NCI-H187 (cell line): ENCODE data around the gene MYH14.

Source experiments
- DNase-seq, 2 experiments: peaks; one replicate each; lab custom pipeline; 2025; lab: John Stamatoyannopoulos, UW

MYH14 gene

DNA sequence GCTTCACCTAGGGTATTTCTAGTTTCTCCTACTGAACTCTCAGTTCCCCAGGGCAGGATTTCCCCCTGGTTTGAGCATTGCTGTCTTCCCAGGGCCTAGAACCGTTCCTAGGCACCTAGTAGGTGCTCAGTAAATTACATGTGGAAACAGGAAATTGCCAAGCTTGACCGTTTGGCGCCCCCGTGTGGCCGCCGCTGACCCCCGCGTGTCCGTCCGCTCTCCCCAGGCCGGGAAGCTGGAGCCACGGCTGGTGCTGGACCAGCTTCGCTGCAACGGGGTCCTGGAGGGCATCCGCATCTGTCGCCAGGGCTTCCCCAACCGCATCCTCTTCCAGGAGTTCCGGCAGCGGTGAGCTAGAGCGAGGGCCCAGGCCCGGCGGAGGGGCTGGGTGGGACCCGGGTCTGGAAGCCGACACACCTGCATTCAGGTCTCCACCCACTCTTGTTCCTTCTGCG, 55.5 kb downstream of the MYH14 start:
- no peak for DNase-seq

DNA sequence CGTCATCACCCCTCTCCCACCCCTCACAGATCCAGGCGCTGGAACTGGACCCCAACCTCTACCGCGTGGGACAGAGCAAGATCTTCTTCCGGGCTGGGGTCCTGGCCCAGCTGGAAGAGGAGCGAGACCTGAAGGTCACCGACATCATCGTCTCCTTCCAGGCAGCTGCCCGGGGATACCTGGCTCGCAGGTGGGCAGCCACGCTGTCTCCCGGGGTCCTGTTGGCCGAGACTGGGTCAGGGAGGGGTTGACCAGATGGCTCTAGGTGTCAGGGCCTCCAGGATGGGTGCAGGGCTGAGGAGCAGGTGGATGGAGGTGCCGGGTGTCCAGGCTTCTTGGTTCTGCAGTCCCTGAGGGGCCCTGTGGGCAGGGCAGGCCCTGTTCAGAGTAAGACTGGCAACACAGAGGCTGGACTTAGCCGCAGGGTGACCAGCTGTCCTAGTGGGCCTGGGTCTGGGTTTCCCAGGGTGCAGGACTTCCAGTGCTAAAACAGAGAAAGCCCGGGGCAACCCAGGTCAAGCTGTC, 58.1 kb downstream of the MYH14 start:
- no peak for DNase-seq

- no peak for DNase-seq
Observed at GRCh38 chr19:50263176-50263575, 59.8 kb downstream of the MYH14 start.

DNA sequence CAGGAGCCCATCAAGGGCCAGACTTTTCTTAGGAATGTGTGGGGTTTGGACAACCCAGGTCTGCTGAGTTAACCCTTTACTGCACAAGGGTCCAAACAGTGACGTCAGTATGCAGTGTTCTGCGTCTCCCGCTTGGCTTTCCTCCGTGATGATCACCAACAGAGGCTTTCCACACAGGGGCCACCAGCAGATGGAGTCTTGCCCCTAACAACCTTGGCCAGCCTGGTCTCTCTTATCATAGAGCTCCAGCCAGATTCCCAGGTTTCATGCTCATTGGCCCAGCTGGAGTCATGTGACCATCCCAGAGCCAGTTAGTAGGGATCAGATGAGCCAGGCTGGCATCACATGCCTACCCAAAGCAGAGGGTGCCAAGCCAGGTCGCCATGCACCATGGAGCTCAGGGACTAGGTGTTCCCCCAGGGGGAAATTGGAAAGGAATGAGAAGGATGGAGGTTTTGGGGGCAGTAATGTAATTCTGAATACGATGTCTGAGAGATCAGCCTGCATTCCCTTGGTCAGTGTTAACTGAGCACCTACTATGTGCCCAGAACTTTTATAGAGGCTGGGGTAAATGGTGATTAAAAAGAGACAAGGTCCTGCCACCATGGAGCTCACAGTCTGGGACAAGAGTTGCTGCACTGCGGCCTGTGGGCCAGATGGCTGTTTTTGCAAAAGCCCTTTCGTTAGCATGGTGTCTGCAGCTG, 61.2 kb downstream of the MYH14 start:
- no peak for DNase-seq

GRCh38 chr19:50266041-50266440, 62.6 kb downstream of the MYH14 start:
- no peak for DNase-seq

DNA sequence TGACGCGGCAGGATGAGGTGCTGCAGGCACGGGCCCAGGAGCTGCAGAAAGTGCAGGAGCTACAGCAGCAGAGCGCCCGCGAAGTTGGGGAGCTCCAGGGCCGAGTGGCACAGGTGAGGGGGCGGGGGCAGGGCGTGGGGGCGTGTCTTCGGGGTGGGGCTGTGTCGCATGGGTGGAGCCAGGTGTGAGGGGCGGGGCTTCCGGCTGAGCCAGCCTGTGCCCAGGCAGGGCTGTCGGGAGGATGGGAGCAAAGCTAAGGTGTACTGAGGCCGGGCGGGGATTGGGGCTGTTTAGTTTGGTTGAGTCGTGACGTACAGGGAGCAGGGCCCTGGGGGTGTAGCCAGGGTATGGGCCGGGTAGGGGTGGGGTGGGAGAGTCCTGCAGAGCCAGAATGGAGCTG, 63.5 kb downstream of the MYH14 start:
- DNase-seq = no peak

- no peak for DNase-seq
Observed at GRCh38 chr19:50268041-50268440, 64.6 kb downstream of the MYH14 start.

- no peak for DNase-seq
Observed at GRCh38 chr19:50268501-50268900, 65.1 kb downstream of the MYH14 start.

- no peak for DNase-seq
Observed at GRCh38 chr19:50269653-50270052, 66.2 kb downstream of the MYH14 start.

DNA sequence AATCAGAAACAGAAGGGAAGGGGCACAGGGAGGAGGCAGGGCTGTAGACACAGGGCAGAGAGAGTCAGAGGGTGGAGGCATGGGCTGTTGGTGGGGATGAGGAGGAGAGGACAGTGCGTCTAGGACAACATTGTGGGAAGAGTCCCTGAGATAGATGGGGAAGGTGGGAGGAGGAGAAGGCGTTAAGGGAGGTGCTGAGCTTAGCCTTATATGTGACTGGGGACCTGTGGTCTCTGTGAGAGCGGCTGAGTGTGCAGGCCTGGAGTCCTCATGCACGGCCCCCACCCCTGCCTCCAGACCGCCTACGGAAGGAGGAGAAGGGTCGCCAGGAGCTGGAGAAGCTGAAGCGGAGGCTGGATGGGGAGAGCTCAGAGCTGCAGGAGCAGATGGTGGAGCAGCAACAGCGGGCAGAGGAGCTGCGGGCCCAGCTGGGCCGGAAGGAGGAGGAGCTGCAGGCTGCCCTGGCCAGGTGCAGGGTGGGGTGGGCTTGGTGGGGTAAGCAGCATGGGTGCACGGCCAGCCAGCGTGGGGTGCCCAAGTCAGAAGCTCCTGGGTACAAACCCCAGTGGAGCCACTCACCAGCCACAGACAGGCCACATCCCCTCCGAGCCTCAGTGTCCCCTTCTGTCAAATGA, 69.0 kb downstream of the MYH14 start:
- DNase-seq = no peak

DNA sequence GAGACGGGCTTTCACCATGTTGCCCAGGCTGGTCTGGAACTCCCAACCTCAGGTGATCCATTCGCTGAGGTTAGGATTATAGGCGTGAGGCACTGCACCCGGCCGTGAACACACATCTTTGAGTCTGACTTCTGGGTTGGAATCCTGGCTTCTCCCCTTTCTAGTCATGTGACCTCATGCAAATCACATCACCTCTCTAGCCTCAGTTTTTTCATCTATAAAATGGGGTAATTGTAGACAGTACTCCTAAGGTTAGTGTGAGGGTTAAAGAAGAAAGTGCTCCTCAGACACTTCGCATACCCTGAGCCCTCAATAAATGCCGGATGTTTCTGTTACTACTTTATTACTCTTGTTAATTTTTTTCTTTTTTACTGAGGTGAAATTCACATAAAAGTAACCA, 70.4 kb downstream of the MYH14 start:
- DNase-seq = no peak

DNA sequence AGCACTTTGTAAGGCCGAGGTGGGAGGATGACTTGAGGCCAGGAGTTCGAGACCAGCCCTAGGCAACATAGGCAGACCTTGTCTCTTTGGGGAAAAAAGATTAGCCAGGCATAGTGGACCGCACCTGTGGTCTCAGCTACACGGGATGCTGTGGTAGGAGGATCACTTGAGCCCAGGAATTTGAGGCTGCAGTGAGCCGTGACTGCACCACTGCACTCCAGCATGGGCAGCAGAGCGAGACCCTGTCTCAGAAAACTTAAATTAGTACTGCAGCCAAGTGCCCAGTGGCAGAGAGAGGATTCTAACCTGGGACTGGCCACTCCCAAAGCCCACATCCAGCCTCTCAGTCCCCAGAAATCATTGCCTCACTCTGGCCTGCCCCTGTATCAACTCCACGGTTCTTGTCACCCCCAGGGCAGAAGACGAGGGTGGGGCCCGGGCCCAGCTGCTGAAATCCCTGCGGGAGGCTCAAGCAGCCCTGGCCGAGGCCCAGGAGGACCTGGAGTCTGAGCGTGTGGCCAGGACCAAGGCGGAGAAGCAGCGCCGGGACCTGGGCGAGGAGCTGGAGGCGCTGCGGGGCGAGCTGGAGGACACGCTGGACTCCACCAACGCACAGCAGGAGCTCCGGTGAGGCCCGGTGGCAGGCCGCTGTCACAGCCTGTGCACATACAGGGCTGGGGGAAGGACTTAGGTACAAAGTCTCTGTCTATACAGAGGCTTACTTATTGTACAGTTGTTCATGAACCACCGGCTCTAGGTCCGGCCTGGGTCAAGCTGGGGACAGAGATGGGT, 72.4 kb downstream of the MYH14 start:
- no peak for DNase-seq

GRCh38 chr19:50276370-50277063, 73.1 kb downstream of the MYH14 start:
- DNase-seq = no peak

GRCh38 chr19:50277966-50278580, 74.7 kb downstream of the MYH14 start:
- DNase-seq = no peak

DNA sequence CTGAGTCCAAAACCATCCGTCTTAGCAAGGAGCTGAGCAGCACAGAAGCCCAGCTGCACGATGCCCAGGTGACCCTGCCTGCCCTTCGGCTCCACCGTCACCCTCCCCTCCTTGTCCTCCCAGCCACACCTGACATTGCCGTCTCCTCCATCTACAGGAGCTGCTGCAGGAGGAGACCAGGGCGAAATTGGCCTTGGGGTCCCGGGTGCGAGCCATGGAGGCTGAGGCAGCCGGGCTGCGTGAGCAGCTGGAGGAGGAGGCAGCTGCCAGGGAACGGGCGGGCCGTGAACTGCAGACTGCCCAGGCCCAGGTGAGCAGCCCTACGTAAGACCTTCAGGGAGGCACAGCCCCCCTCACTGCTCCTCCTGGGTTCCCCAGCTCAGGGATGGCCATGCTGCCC, 76.7 kb downstream of the MYH14 start:
- DNase-seq = no peak

DNA sequence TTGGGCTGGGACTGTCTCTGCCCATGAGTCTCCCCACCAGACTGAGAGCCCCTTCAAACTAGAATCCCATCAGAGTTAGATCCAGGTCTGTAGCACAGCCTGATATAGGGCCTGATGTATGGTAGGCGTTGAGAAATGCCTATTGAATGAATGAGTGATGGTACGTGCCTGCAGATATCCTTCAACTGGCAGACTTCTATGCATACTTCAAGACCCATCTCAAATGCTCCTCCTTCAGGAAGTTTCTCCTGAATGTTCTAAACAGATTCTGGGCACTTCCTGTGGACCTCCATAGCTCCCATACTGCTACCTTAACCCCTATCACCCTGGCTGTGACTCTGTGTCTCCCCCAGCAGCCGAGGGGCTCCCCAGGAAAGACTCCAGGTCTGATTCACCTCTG, 77.6 kb downstream of the MYH14 start:
- no peak for DNase-seq

DNA sequence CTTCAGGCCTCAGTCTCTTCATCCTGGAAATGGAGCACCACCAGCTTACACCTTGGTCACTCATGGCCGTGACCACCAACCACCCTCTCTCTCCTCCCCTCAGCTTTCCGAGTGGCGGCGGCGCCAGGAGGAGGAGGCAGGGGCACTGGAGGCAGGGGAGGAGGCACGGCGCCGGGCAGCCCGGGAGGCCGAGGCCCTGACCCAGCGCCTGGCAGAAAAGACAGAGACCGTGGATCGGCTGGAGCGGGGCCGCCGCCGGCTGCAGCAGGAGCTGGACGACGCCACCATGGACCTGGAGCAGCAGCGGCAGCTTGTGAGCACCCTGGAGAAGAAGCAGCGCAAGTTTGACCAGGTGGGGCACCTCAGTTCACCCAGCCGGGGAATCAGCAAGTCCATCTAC, 78.1 kb downstream of the MYH14 start:
- no peak for DNase-seq

DNA sequence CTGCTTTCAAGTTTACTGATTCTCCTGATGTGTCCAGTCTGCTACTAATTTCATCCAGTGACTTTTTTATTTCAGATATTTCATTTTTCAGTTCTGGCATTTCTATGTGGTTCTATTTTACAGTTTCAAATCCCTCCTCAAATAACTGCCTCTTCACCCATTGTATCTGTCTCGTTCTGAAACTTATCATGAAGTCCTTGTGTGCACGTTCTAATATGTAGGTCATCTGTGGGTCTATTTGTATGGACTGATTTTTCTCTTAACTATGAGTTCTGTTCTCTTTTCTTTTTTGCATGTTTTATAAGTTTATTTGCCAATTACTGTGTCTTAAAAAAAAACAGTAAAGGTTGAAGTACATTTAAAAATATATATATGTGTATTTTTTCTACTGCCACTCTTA, 82.4 kb downstream of the MYH14 start:
- no peak for DNase-seq

GRCh38 chr19:50286443-50286842, 83.0 kb downstream of the MYH14 start:
- no peak for DNase-seq

GRCh38 chr19:50287331-50287730, 83.9 kb downstream of the MYH14 start:
- no peak for DNase-seq

- DNase-seq = no peak
Observed at GRCh38 chr19:50288954-50289353, 85.5 kb downstream of the MYH14 start.

DNA sequence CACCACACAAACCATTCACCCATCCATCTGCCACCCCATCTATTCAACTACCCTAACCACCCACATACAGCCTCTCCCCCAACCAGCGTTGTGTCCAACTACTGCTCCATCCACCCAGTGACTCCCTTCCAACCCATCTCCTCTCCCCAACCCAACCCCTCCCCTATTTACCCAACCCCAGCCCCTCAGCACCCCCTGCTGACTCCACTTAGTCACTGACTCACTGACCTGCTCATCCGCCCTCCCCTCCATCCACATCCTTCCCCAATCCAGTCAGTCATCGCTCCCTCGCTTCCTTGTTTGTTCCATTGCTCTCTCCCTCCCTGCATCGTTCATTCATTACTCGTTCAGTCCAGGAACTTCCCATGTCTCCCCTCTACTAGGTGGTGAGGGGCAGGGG, 86.6 kb downstream of the MYH14 start:
- DNase-seq = no peak
